ENCODE measurements around the gene ID2.

The ID2 gene

GRCh38 chr2:8693157-8693821, 11.4 kb downstream of the ID2 start:
- H3K27ac Mint-ChIP-seq: no peak overlapping the region
- H3K9me3 Mint-ChIP-seq: peaks cover 14% of the 10 kb centered on the region
- no peaks in the 10 kb centered on the region for H3K27me3 Mint-ChIP-seq (ENCODE audit: low read depth, poor library complexity)
- peak overlapping the region; percentile 40 for H3K4me3 Mint-ChIP-seq
- no peaks in the 10 kb centered on the region for H3K4me1 Mint-ChIP-seq
- peak; percentile 53 for TF ChIP-seq CTCF (IDR thresholded peaks at IDR 0.05)
- peak; percentile 67 for DNase-seq
- peaks cover 5% of the 10 kb centered on the region for H3K36me3 Mint-ChIP-seq (ENCODE audit: low read depth)

- TF ChIP-seq CTCF (IDR thresholded peaks at IDR 0.05): no peak
- no peak for DNase-seq
- Mint-ChIP-seq H3K9me3 (peaks cover 18% of the 10 kb centered on the region), H3K4me1 (no peaks in the 10 kb centered on the region), H3K27ac (no peak overlapping the region), H3K36me3 (ENCODE audit: low read depth) (peaks cover 5% of the 10 kb centered on the region), H3K27me3 (ENCODE audit: low read depth, poor library complexity) (no peaks in the 10 kb centered on the region), H3K4me3 (no peak overlapping the region)
Measured at GRCh38 chr2:8694737-8695136, 12.9 kb downstream of the ID2 start.

GRCh38 chr2:8697190-8697589, 15.3 kb downstream of the ID2 start:
- Mint-ChIP-seq H3K36me3 (ENCODE audit: low read depth) (peaks cover 5% of the 10 kb centered on the region), H3K27me3 (ENCODE audit: low read depth, poor library complexity) (no peaks in the 10 kb centered on the region), H3K4me3 (no peak overlapping the region), H3K9me3 (peaks cover 18% of the 10 kb centered on the region), H3K4me1 (no peaks in the 10 kb centered on the region), H3K27ac (no peak overlapping the region)
- no peak for DNase-seq
- no peak for TF ChIP-seq CTCF (IDR thresholded peaks at IDR 0.05)

GRCh38 chr2:8699839-8700238, 18.0 kb downstream of the ID2 start:
- Mint-ChIP-seq H3K4me3 (no peak overlapping the region), H3K4me1 (no peaks in the 10 kb centered on the region), H3K36me3 (ENCODE audit: low read depth) (peaks cover 5% of the 10 kb centered on the region), H3K9me3 (peaks cover 18% of the 10 kb centered on the region), H3K27ac (no peak overlapping the region), H3K27me3 (ENCODE audit: low read depth, poor library complexity) (no peaks in the 10 kb centered on the region)
- TF ChIP-seq CTCF (IDR thresholded peaks at IDR 0.05): no peak
- DNase-seq: no peak

GRCh38 chr2:8701681-8702379, 20.0 kb downstream of the ID2 start:
- peaks cover 3% of the 10 kb centered on the region for H3K27me3 Mint-ChIP-seq (ENCODE audit: low read depth, poor library complexity)
- peaks cover under 1% of the 10 kb centered on the region for H3K36me3 Mint-ChIP-seq (ENCODE audit: low read depth)
- no peak overlapping the region for H3K27ac Mint-ChIP-seq
- H3K4me1 Mint-ChIP-seq: no peaks in the 10 kb centered on the region
- H3K9me3 Mint-ChIP-seq: peaks cover 14% of the 10 kb centered on the region
- no peak for TF ChIP-seq CTCF (IDR thresholded peaks at IDR 0.05)
- no peak overlapping the region for H3K4me3 Mint-ChIP-seq
- no peak for DNase-seq

- no peak for DNase-seq
- no peak overlapping the region for H3K27ac Mint-ChIP-seq
- peaks cover 10% of the 10 kb centered on the region for H3K27me3 Mint-ChIP-seq (ENCODE audit: low read depth, poor library complexity)
- peaks cover 21% of the 10 kb centered on the region for H3K9me3 Mint-ChIP-seq
- TF ChIP-seq CTCF (IDR thresholded peaks at IDR 0.05): no peak
- no peaks in the 10 kb centered on the region for H3K4me1 Mint-ChIP-seq
- no peak overlapping the region for H3K4me3 Mint-ChIP-seq
- H3K36me3 Mint-ChIP-seq (ENCODE audit: low read depth): peaks cover 5% of the 10 kb centered on the region
Measured at GRCh38 chr2:8704906-8705305, 23.1 kb downstream of the ID2 start.
